ENCODE results near the gene GLYR1.

The GLYR1 gene

DNA sequence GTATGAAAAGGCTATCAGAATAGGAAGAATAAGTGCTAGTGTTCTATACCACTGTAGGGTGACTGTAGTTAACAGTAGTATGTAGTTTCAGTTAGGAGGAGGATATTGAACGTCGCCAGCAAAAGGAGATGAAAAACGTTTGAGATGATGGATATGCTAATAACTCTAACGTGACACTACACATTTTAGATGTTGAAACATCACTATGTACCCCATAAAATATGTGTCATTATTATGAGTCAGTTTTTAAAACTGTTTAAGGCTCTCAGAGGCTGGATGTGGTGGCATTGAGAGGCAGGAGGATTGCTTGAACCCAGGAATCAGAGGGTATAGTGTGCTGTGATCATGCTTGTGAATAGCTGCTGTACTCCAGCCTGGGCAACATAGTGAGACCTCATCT is 32.0 kb upstream of the GLYR1 start:
- DNase-seq: no peak

DNA sequence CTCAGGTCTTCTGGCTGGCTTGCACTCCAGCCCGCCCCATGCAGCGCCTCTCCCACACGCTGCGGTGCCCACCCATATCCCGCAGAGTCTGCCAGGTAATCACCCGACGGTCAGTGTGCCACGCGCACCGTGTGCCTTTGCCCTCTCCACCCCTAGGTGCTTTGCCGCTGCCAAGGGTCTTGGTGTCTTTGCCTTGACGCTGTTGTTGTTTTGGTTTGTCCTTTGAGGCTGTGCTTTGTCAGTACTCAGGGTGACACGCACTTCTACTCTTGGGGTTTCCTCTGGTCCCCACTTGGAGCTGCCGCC is 30.2 kb upstream of the GLYR1 start:
- no peak for DNase-seq

DNA sequence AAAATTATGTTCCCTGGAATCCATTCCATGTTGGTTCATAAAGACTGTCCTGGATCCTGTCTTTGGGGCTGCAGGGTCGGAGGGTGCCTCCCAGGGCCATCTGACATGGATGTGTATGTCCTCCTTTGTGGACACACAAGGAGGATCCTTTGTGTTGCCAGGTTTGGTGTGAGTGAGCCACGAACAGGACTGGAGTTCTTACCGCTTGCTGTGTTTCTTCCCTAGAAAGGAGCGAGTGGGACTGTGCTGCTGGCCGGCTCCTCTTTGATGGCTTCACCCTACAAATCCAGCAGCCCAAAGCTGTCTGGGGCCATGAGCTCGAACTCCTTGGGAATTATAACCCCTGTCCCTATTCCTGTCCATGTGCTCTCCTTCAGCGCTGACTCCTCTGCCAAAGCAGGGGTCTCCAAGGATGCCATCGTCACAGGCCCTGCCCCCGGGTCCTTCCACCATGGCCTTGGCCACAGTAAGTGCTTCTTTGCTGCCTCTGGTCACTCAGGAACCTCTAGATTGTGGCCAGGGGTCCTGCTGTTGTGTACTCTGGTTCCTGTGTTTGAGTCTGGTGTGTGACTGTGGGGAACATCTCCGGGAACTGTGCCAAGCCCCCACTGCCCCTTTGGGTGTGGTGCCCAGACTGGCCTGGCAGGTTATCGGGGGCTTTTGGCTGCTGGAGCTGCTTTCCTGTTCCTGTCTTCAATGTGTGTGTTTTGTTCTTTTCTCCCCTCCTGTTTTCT is 29.7 kb upstream of the GLYR1 start:
- DNase-seq: no peak

- DNase-seq: no peak
Measured at GRCh38 chr16:4874666-4875065, 27.6 kb upstream of the GLYR1 start.

DNA sequence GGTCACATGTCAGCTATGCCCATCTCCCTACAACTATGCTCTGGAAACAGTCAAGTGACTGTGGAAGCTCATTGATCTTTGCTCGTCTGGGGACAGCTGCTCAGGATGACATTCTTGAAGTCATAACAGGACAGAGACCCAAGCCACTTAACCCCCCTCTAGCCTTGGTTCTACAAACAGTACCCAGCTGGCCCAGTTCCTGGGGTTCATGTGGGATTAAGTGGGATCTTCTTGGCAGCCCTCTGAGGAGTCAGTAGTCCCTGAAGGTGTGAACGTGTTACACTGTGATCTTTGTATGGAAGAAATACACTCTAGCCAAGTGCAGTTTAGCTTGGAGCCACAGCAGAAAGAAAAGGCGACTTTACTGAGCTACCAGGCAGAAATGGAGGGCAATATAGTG is 26.0 kb upstream of the GLYR1 start:
- DNase-seq: no peak

DNA sequence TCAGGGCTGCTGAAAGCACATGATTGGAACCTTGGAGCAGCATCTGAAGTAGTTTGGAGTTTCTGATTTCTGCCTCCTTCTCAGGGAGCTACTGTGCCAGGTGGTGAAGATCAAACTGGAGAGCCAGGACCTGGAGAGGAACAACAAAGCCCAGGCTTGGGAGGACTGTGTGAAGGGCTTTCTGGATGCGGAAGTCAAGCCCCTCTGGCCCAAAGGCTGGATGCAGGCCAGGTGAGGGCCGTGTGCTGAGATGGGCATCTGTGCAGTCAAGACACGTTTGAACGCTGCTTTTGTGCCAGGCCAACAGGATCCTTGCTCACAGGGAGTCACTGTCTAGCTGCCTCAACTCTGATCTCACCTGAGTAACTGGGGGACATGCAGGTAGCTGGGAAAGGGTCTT is 24.0 kb upstream of the GLYR1 start:
- DNase-seq: no peak

DNA sequence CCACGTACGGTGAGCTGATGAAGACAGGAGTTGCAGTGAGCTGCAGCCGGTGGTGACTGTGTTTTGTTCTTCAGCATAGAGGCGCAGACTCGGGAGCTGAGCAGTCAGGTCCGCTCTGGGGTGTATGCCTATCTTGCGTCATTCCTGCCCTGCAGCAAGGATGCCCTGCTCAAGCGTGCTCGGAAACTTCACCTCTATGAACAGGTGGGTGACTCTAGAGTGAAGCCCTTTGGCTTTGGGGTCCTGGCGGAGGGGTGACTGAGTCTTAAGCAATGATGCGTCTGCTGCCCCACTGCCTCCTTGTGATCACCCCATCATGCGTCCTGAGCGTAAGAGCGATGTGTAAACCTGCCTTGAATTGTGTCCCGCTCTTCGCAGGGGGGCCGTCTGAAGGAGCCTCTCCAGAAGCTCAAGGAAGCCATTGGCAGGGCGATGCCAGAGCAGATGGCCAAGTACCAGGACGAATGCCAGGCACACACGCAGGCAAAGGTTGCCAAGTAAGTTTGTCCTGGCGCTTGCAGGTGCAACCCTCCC is 23.1 kb upstream of the GLYR1 start:
- DNase-seq: no peak

GRCh38 chr16:4869147-4869805 is 22.2 kb upstream of the GLYR1 start:
- no peak for DNase-seq

DNA sequence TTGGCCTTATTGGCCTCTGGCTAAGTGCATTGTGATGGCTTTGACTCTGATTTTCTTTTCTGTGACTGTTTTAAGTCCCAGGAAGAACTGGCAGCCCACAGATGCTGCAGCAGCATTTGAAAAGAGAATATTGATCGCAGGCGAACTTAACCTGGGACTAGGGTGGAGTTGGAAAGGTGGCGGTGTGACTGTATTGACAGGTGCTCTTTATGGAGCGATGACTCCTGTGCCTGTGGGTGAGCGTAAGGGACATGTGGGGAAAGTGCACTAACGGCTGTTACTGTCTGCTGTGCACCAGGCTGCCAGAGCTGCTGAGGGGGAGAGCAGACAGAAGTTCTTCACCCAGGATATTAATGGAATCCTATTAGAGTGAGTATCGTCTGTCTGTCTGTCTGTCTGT is 21.4 kb upstream of the GLYR1 start:
- no peak for DNase-seq

DNA sequence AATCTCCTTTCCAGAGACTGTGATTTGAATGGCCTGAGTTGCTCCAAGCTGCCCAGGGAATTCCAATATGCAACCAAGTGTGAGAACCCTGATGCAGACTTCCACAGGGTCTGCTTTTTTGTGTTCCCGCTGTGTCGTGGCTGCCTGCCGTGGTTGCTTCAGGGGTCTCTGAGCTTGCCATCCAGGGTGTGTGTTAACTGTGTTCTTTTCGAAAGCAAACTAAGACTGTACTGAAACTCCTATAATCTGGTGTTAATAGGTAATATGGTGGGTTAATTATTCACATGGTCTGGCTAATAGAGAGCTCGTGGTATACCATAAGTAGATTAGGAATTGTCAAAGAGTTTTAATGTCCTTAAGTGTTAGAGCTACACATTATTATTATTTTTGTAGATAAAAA is 20.9 kb upstream of the GLYR1 start:
- DNase-seq: no peak

DNA sequence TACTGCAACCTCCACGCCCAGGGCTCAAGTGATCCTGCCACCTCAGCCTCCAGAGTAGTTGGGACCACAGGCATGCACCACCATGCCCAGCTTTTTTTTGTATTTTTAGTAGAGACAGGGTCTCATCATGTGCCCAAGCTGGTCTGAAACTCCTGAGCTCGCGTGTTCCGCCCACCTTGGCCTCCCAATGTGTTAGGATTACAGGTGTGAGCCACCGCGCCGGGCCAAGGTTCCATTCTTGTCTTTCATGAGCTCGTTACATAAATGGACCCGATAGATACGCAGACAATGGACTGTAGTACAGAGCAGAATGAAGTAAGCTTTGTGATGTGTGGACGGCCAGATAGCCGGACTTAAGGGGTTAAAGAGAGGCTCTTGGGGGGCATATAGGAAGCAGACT is 19.5 kb upstream of the GLYR1 start:
- DNase-seq: no peak

GRCh38 chr16:4865231-4865860 is 18.3 kb upstream of the GLYR1 start:
- DNase-seq: no peak

- no peak for DNase-seq
Measured at GRCh38 chr16:4864728-4865127, 17.6 kb upstream of the GLYR1 start.

DNA sequence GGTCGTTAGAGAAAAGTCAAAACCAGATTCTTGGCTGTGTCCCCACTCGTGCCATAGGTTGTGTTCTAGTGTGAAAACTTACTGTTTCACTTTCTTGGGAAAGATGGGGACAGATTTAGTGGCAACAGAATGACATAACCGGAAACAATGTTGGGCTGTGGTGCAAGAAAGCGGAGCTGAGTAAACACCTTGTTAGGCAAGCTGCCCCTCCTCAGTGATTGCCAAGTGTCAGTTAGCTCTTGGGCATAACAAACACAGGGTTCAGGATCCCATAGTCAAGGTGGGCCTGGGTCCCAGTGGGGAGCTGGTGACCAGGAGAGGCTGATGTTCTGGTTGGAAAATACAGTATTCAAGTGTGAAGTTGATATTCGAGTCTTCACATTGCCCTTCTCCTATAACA is 15.6 kb upstream of the GLYR1 start:
- DNase-seq: no peak

GRCh38 chr16:4860727-4861342 is 13.7 kb upstream of the GLYR1 start:
- DNase-seq: no peak

DNA sequence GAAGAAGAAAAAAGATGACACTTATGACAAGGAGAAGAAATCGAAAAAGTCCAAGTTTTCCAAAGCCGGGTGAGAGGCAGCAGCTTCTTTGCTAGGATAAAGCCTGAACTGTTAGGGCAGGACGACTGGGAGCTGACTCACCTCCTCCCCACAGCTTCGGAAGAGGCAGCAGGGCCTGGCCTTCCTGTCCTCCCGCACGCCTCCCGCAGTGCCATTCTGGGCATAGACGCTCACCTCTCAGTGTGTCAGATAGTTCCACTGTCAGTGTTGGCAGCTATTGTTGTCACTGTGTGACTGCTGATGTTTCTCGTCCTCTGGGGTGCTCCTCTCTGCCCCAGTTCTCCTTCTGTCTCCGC is 12.8 kb upstream of the GLYR1 start:
- DNase-seq: no peak

- DNase-seq: no peak
Measured at GRCh38 chr16:4859190-4859899, 12.3 kb upstream of the GLYR1 start.

GRCh38 chr16:4855804-4856203 is 8.7 kb upstream of the GLYR1 start:
- no peak for DNase-seq

DNA sequence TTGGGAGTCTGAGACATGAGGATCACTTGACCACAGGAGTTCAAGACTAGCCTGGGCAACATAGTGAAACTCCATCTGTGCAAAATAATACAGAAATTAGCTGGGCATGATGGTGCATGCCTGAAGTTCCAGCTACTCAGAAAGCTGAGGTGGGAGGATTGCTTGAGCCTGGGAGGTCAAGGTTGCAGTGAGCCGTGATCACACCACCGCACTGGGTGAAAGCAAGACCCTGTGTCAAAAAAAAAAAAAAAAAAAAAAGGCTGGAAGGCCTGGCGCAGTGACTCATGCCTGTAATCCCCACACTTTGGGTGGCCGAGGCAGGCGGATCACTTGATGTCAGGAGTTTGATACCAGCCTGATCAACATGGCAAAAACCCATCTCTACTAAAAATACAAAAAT is 8.3 kb upstream of the GLYR1 start:
- no peak for DNase-seq

DNA sequence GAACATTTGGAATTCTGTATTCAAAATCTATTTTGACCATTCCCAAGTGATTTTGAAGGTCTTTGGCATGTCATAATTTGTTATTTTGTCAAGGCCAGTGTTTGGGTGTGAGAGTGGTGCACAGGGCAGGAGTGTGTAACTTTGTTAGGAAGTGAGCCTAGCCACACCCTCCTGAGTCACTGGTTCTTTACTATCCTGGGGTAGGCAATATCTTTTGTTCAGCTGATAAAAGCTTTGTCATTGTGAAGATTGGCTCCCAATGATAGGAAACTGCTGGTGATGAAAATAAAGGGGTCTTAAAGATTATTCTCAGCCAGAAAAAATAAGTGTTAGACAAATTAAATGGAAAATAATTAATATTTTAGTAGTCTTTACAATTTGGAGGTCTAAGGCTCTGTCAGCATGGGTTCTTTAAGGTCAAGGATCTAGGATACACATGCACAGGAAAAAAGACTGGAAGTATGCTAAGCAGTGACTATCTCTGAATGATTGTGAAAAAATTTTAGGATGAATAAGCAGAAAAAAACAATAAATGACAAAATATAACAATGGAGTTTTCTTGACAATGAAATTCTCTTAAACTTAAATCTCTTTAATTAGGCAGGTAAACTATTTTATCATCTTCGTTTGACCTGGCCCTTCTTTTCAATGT is 5.3 kb upstream of the GLYR1 start:
- DNase-seq: no peak

DNA sequence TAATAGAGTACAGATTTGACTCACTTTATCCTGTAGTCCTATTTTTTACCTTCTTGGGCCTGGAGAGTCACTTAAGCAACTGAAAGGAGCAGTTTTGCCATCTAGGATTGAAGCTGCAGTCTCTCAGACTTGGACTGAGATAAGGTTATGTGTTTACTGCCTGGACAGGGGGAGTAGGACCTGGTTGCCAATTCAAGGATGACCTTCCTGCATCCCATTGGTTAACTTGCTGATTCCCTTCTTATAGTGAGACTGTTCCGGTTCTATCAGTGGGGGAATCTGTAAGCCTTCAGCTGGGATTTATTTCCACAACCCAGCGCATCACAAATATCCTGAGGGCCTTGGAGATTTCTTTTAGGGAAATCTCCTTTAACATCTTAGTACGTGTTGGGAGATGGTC is 3.1 kb upstream of the GLYR1 start:
- DNase-seq: no peak

GRCh38 chr16:4847774-4848587 is 893 bp upstream of the GLYR1 start:
- no peak for DNase-seq

Data from DMS 273 treated with DMSO at 0.1 percent for 48 hours (cell line).